GM19455 (cell line): ENCODE results near the gene ZNF750.
"Not testable (repeated sequence)": the region's sequence is repeated elsewhere in the genome, so short reads cannot be mapped to it uniquely, and the experiment has no call there.

Experiments
- ATAC-seq: cut with Tn5 transposase; IDR thresholded peaks from one replicate; pipeline ENCODE4 v1.9.1; 2021; ENCODE audit not compliant: unreplicated experiment

The ZNF750 gene

GRCh38 chr17:82797061-82797460 is 42.8 kb downstream of the ZNF750 start:
- ATAC-seq = no peak

GRCh38 chr17:82795615-82796014 is 44.2 kb downstream of the ZNF750 start:
- ATAC-seq = no peak

- no peak for ATAC-seq
Observed at GRCh38 chr17:82794781-82795482, 44.9 kb downstream of the ZNF750 start.

- no peak for ATAC-seq
Observed at GRCh38 chr17:82793974-82794630, 45.7 kb downstream of the ZNF750 start.

- ATAC-seq = no peak
Observed at GRCh38 chr17:82791532-82791931, 48.3 kb downstream of the ZNF750 start.

DNA sequence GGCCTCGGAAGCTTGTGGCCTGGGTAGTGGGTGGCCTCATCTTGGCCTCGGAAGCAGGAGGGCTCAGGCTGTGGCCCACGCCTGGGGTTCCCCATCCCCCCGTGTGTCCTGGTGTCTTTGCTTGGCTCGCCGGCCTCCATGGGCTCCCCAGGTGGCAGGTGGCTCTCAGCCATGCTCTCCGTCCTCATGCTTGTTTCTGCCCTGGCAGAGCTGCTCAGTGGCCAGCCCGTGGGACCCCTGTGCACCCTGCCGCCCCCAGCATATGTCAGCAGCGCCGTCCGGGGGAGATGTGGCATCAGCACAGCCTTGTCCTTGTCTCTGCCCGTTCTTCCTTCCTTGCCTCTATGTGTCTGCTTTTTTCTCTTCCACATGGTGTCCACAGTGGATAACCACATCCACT is 49.4 kb downstream of the ZNF750 start:
- ATAC-seq = no peak

DNA sequence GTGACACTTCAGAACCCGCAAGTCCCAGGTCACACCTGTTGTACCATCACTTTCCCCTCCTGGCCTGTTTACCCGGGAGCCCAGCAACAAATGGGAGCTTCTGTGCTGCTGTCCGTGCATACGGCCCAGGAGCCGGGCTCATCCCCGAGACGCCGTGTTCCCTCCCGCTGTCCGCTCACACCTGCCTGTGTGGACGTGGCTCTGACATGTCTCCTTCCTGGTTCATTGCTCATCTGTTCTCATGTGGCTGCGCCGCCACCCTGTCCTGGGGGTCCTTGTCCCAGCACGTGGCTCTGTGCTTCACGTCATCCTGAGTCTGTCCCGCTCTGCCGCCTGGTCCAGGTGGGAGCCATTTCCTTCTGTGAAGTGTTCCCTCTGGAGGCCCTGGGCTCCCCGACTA is 50.0 kb downstream of the ZNF750 start:
- ATAC-seq = no peak

DNA sequence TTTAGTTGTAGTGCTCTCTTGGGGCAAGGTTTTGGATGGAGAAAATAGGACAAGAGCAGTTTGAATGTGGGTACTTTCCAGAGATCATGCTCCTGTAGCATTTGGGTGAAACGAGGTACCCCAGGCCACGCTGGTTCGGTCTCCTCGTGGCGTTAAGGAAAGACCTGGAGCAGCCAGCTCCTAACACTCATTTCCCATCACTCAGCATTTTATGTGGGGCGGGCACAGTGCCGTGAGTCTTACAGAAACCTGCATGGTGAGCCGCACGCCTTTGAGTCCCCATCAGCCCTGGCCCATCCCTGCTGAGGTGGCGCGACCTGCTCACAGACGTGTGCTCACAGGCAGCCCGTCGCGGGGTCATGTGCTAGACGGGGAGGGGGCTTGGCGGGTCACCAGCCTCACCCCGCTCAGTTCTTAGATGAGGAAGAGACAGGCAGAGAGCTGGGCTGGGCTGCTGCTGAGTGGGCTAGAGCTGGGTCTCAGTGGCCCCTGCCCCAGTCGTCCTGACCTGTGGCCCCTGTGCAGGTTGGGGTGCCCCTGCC is 50.7 kb downstream of the ZNF750 start:
- ATAC-seq = no peak

- no peak for ATAC-seq
Observed at GRCh38 chr17:82788206-82789001, 51.4 kb downstream of the ZNF750 start.

DNA sequence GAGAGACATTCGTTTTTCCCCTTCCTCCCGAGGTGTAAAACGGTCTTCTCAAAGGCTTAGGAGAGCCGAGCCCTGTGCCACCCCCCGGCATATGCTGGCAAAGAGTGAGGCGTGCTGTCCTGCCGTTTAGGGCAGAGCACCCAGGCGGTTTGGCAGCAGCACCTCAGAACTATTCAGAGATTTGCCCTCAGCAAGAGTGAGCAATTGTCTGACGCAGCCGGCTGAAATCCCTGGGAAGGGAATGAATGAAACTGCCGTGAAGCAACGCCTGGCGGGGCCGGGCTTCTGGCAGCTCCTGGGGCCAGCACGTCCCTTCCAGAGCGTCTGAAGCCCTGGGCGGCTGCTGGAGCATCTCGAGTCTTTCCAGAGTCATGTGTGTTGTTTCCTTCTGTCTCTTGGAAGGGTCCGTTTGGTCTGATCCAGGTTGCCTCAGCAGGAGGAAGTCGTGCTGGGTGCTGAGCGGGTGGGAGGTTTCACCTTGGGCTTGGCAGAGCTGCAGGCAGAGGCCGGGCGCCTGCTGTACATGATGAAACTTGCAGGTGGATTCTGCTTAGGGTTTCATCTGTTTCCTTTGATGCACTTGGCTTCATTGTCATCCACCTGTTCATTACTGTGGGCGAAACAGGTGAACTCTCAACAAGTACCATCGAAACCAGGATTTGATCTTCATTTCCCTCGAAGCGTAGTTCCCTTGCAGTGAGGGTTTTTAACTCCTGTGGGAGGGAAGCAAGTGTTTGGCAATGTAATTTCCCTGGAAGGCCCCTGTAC is 52.6 kb downstream of the ZNF750 start:
- ATAC-seq = no peak

DNA sequence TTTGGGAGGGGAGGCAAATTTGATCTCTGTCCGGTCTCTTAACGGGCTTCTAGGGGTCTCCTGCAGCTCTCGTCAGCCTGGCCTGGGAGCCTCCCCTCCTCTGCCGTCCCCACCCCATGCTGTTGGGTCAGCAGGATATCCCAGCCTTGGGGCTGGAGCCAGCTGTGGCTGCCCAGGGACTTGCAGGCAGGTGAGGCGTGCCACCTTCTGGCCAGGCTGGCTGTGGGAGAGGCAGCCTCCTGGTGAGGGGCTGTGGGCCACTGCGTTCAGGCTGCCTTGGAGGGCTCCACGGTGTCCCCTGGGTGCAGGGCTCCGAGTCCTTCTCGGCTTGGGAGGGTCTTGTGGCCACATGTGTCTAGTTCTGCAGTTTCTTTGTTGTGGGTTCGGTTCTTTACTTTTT is 53.4 kb downstream of the ZNF750 start:
- no peak for ATAC-seq

DNA sequence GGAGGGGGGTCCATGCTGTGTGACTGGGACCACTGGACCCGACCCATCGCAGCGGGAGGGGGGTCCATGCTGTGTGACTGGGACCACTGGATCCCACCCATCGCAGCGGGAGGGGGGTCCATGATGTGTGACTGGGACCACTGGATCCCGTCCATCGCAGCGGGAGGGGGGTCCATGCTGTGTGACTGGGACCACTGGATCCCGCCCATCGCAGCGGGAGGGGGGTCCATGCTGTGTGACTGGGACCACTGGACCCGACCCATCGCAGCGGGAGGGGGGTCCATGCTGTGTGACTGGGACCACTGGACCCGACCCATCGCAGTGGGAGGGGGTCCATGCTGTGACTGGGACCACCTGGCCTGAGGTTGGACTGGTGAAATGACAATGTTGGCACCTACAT is 54.2 kb downstream of the ZNF750 start:
- not testable (repeated sequence) for ATAC-seq

GRCh38 chr17:82783498-82783897 is 56.3 kb downstream of the ZNF750 start:
- ATAC-seq = no peak

DNA sequence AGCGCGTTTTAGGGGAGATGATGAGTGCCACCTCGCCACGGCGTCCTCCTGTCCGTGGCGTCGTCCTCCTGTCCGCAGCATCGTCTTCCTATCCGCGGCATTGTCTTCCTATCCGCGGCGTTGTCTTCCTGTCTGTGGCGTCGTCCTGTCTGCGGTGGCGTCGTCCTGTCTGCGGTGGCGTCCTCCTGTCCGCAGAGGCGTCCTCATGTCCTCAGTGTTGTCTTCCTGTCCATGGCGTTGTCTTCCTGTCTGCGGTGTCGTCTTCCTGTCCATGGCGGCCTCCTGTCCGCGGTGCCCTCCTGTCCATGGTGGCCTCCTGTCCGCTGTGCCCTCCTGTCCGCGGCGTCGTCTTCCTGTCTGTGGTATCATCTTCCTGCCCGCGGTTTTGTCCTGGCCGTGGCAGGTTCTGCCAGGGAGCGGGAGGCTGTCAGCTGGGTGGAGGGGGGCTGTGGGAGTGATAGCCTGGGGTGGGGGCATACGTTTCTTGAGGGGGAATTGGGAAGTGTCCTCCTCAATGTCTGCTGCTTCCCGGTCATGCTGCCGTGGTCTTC is 57.1 kb downstream of the ZNF750 start:
- ATAC-seq = no peak

DNA sequence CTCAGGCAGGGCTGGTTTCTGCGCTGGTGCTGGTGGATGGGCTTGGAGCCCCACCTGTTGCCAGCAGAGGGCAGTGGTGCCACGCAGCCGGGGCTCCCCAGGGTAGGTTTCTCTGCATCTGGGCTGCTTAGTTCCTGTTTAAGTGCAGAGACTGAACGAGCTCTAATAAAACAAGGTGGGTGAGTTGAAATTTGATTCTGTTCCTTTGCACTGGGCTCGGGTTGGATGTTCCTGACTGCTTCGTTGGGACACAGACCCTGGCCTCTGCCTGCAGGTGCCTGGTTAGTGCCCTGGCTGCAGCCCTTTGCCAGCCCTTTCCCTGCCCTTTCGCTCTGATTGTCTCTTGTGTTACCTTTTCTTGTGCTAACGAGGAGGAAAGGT is 57.9 kb downstream of the ZNF750 start:
- no peak for ATAC-seq

DNA sequence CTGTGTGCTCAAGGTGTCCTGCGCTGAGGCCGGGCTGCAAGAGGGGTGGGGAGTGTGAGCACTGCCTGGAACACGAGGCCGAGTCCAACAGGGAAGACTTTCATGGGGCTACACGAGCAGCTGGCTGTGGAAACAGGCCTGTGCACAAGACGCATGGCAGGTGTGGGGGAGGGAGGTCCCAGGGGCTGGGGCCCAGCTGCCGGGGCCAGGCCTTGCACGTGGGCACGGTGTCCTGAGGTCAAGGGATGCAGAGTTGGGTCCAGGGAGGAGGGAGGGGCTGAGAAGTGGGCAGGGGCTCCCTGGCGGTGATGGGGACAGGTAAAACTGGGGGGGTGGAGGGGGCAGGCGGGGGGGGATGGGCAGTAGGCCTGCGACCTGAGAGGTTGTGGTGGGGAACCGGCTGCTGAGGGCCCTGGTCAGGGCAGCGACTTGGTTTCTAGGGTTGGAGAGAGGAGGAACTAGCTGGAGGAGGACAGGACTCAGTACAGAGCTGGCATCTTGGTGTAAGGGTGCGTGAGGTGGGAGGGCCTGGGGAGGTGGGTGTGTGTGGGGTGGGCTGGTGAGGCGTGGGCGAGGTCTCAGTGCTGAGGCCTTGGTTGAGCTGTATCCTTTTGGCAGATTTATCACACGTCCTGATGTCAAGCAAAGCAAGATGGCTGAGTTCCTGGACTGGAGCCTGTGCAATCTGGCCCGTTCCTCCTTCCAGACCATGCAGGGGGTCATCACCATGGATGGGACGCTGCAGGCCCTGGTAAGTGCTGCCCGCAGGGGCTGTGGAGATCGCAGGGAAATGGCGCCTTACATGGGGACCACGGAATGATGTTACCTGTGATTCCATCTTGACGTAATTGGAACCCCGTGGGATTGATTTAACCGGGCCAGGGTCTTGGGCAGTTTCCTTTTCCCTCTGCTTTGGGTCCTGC is 58.6 kb downstream of the ZNF750 start:
- no peak for ATAC-seq

DNA sequence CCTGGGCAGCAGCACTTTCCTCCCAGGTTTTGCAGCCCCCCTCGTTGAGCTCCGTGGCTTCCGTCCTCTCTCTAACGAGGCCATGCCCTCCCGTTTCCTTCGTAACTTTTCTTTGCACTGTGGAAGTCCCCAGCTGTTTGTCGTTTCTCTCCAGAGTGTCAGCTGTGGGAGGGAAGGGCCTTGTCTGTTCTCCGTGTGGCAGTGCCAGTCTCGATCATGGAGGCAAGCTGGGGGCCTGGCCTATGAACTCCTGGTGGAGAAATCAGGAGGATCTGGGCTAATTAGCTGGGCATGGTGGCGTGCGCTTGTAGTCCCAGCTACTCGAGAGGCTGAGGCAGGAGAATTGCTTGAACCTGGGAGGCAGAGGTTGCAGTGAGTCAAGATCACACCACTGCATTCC is 59.6 kb downstream of the ZNF750 start:
- ATAC-seq = no peak

DNA sequence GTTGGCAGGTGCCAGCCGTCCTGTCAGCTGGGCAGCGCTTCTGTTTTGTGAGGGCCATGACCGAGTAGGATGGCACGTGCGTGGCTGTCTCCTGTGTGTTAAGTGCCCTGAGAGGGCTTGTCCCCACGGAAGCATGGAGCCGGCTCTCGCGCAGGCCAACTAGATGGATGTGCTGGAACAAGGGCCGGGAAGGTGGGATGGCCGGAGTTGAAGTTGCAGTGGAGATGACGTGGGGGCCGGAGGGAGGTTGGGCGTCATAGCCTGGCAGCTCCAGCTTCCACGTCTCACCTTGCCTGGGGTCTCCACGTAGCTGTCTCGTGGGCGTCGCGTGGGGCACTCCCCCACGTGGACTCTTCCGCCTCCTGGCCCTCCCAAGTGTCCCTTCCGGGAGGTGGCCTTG is 60.3 kb downstream of the ZNF750 start:
- no peak for ATAC-seq
